HEK293 (cell line): ENCODE measurements around the gene SLAMF9.

Experiments used
- CTCF ChIA-PET: fragments of 350-600 bp; formaldehyde crosslinking; extraction: SDS; loops from one replicate; lab custom pipeline; 2021; ENCODE audit warnings: antibody characterized with exemption; lab: Yijun Ruan, JAX
- POLR2A ChIA-PET: fragments of 300-600 bp; formaldehyde crosslinking; extraction: SDS; loops from one replicate; lab custom pipeline; 2020; ENCODE audit warnings: antibody characterized with exemption, inconsistent platforms; lab: Yijun Ruan, JAX
- H3K27ac ChIP-seq: fragments of 200-500 bp; sonication (Bioruptor generic); 2 replicates; pipeline ENCODE4 v1.5.1; 2014; ENCODE audit warnings: low read depth, low read length, control low read depth, inconsistent platforms; ENCODE audit errors: extremely low read depth
- H3K36me3 ChIP-seq, 2 experiments: fragments of 200-500 bp in 1 of 2; sonication (Bioruptor generic) in 1 of 2; 1 replicate in 1 of 2; 2 replicates in 1 of 2; pipeline ENCODE4 v1.5.1; 2014 to 2017; ENCODE audit warnings: inconsistent platforms in 2 of 2, low read length in 2 of 2; ENCODE audit not compliant: control insufficient read depth in 2 of 2, insufficient read depth in 1 of 2
- H3K4me1 ChIP-seq: fragments of 200-500 bp; sonication (Bioruptor generic); 2 replicates; pipeline ENCODE4 v1.5.1; 2014; ENCODE audit warnings: mild to moderate bottlenecking, low read length, inconsistent platforms; ENCODE audit not compliant: control insufficient read depth, insufficient read depth
- H3K4me3 ChIP-seq: 2 replicates; pipeline ENCODE4 v1.5.1; 2011; ENCODE audit warnings: low read depth, mild to moderate bottlenecking, control low read depth, low read length, moderate library complexity
- H3K9me3 ChIP-seq: fragments of 200-500 bp; sonication (Bioruptor generic); 2 replicates; pipeline ENCODE4 v1.5.1; 2014; ENCODE audit warnings: low read depth, low read length, inconsistent platforms; ENCODE audit not compliant: control insufficient read depth, insufficient read depth
- BCL11A ChIP-seq: fragments of 450-650 bp; formaldehyde crosslinking; IDR thresholded peaks from 2 replicates; pipeline ENCODE4 v1.5.1; 2016; ENCODE audit warnings: low read depth, missing biosample characterization, missing genetic modification characterization
- GLI2 ChIP-seq: fragments of 450-650 bp; formaldehyde crosslinking; IDR thresholded peaks from 2 replicates; pipeline ENCODE4; 2017; ENCODE audit warnings: missing biosample characterization, missing genetic modification characterization, low read depth, borderline replicate concordance
- PRDM6 ChIP-seq: fragments of 450-650 bp; formaldehyde crosslinking; IDR thresholded peaks from 2 replicates; pipeline ENCODE4 v1.5.1; 2017; ENCODE audit warnings: missing biosample characterization, missing genetic modification characterization
- SP7 ChIP-seq: fragments of 450-650 bp; formaldehyde crosslinking; IDR thresholded peaks from 2 replicates; pipeline ENCODE4 v1.5.1; 2016; ENCODE audit warnings: missing biosample characterization, missing genetic modification characterization
- ZBTB11 ChIP-seq: fragments of 450-650 bp; formaldehyde crosslinking; conservative IDR thresholded peaks from 2 replicates; pipeline ENCODE4 v1.5.1; 2016; ENCODE audit warnings: low read depth, missing biosample characterization, missing genetic modification characterization
- ZFHX2 ChIP-seq: fragments of 450-650 bp; formaldehyde crosslinking; conservative IDR thresholded peaks from 2 replicates; pipeline ENCODE4 v1.5.1; 2016; ENCODE audit warnings: missing biosample characterization, missing genetic modification characterization
- ZFP3 ChIP-seq: fragments of 450-650 bp; formaldehyde crosslinking; IDR thresholded peaks from 2 replicates; pipeline ENCODE4 v1.5.1; 2016; ENCODE audit warnings: low read depth, missing biosample characterization, missing genetic modification characterization
- ZNF174 ChIP-seq: fragments of 450-650 bp; formaldehyde crosslinking; IDR thresholded peaks from 2 replicates; pipeline ENCODE4 v1.5.0; 2017; ENCODE audit warnings: missing biosample characterization, mild to moderate bottlenecking, missing genetic modification characterization
- ZNF23 ChIP-seq: fragments of 450-650 bp; formaldehyde crosslinking; IDR thresholded peaks from 2 replicates; pipeline ENCODE4 v1.5.1; 2016; ENCODE audit warnings: missing biosample characterization, missing genetic modification characterization, borderline replicate concordance
- ZNF311 ChIP-seq: fragments of 450-650 bp; formaldehyde crosslinking; IDR thresholded peaks from 2 replicates; pipeline ENCODE4 v1.5.1; 2017; ENCODE audit warnings: missing biosample characterization, missing genetic modification characterization, borderline replicate concordance
- ZNF514 ChIP-seq: fragments of 450-650 bp; formaldehyde crosslinking; IDR thresholded peaks from 2 replicates; pipeline ENCODE4 v1.5.1; 2016; ENCODE audit warnings: missing biosample characterization, missing genetic modification characterization
- ZNF560 ChIP-seq: fragments of 450-650 bp; formaldehyde crosslinking; IDR thresholded peaks from 2 replicates; pipeline ENCODE4 v1.5.1; 2017; ENCODE audit warnings: missing biosample characterization, missing genetic modification characterization, borderline replicate concordance
- ZNF585B ChIP-seq: fragments of 450-650 bp; formaldehyde crosslinking; IDR thresholded peaks from 2 replicates; pipeline ENCODE4 v1.5.1; 2016; ENCODE audit warnings: missing biosample characterization, missing genetic modification characterization
- ZNF610 ChIP-seq: fragments of 450-650 bp; formaldehyde crosslinking; IDR thresholded peaks from 2 replicates; pipeline ENCODE4 v1.5.1; 2016; ENCODE audit warnings: missing biosample characterization, missing genetic modification characterization, borderline replicate concordance
- ZNF704 ChIP-seq: fragments of 450-650 bp; formaldehyde crosslinking; IDR thresholded peaks from 2 replicates; pipeline ENCODE4 v1.5.1; 2016; ENCODE audit warnings: missing biosample characterization, missing genetic modification characterization
- ZNF707 ChIP-seq: fragments of 450-650 bp; formaldehyde crosslinking; IDR thresholded peaks from 2 replicates; pipeline ENCODE4 v1.5.1; 2016; ENCODE audit warnings: missing biosample characterization, missing genetic modification characterization
- ZSCAN23 ChIP-seq: fragments of 450-650 bp; formaldehyde crosslinking; IDR thresholded peaks from 2 replicates; pipeline ENCODE4 v1.5.1; 2016; ENCODE audit warnings: missing biosample characterization, missing genetic modification characterization

The SLAMF9 gene

GRCh38 chr1:159911326-159912070 lies 42.5 kb downstream of the SLAMF9 start (continued):
- no peak for TF ChIP-seq SP7 (tag by site-specific recombination)
- no peak for TF ChIP-seq ZNF610 (tag by site-specific recombination)
- no peak for TF ChIP-seq ZNF311 (tag by site-specific recombination)
- no peak for TF ChIP-seq GLI2 (tag by site-specific recombination)
- no peak for TF ChIP-seq BCL11A (tag by site-specific recombination)
- TF ChIP-seq ZBTB11 (tag by site-specific recombination), result no peak
- TF ChIP-seq PRDM6 (tag by site-specific recombination), result no peak

- Histone ChIP-seq H3K36me3 (no peaks in the 10 kb centered on the region), H3K9me3 (no peaks in the 10 kb centered on the region), H3K4me3 (no peak overlapping the region), H3K27ac (no peak overlapping the region), H3K4me1 (peaks cover 6% of the 10 kb centered on the region; the same call in 1 of the 2 replicates)
- CTCF ChIA-PET, result interaction anchor here (0.9 to 2.7 kb wide), 4 partner anchors 16 to 110 kb away, joined by 3 to 18 read pairs (median 6); no protein-coding TSS in a partner anchor
- TF ChIP-seq ZSCAN23 (tag by site-specific recombination) (no peak), ZNF560 (tag by site-specific recombination) (no peak), ZNF514 (no peak), BCL11A (tag by site-specific recombination) (no peak), ZNF174 (tag by site-specific recombination) (no peak), ZNF585B (tag by site-specific recombination) (no peak), ZNF23 (tag by site-specific recombination) (no peak), ZFHX2 (tag by site-specific recombination) (no peak), ZFP3 (no peak), ZNF707 (tag by site-specific recombination) (no peak), ZNF704 (tag by site-specific recombination) (no peak)
- TF ChIP-seq, all 188 proteins: peak for 0
- POLR2A ChIA-PET, result no interaction called here
These were observed 45.8 kb downstream of the SLAMF9 start for GRCh38 chr1:159908031-159908940.
